ENCODE results near the gene PCAT7.
"Not testable (repeated sequence)": the region's sequence is repeated elsewhere in the genome, so short reads cannot be mapped to it uniquely, and the experiment has no call there.

Gene PCAT7

DNA sequence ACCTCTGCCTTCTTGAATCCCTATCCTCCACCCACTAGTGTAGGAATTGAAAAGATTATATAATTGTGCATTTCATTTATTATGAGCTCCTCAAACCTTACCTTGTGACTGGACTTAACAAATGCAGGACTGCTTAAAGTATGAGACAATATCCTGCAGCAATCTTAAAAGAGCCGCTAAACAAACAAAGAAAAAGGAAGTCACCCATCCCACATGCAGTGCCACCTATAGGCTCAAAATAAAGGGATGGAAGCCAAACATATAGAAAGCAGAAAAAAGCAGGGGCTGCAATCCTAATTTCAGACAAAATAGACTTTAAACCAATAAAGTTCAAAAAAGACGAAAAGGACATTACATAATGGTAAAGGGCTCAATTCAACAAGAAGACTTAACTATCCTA, 8.7 kb downstream of the PCAT7 start:
- no peak for DNase-seq (ENCODE audit: low read depth)

DNA sequence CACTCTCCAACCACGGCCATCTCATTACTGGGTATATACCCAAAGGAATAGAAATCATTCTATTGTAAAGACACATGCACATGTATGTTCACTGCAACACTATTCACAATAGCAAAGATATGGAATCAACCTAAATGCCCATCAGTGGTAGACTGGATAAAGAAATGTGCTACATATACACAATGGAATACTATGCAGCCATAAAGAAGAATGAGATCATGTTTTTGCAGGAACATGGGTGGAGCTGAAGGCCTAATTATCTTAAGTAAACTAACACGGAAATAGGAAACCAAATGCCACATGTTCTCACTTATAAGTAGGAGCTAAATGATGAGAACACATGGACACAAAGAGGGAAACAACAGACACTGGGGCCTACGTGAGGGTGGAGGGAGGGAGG, 9.4 kb downstream of the PCAT7 start:
- not testable (repeated sequence) for DNase-seq (ENCODE audit: low read depth)

- no peak for DNase-seq (ENCODE audit: low read depth)
Observed at GRCh38 chr9:94566550-94566949, 11.7 kb downstream of the PCAT7 start.

DNA sequence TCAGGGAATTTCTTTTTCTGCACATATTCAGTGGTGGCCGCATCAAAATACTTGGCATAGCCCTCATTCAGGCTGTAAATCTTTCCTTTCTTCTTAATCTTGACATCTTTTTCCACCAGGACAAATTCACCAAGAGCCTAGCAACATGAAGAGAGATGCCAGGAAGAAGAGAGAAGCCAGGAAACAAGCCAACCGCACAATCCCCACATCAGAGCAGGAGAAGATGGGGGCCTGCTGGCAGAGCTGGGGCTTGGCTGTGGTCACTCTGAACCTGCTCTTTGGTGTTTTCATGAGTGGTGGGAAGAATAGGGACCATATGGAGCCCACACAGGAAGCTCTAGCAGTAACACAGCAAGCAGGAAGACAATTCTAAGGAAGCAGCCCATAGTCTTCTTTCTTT, 12.4 kb downstream of the PCAT7 start:
- DNase-seq (ENCODE audit: low read depth) = no peak

- DNase-seq (ENCODE audit: low read depth) = no peak
Observed at GRCh38 chr9:94568250-94568889, 13.5 kb downstream of the PCAT7 start.

- DNase-seq (ENCODE audit: low read depth) = no peak
Observed at GRCh38 chr9:94568972-94569712, 14.3 kb downstream of the PCAT7 start.

GRCh38 chr9:94576131-94576530, 21.2 kb downstream of the PCAT7 start:
- DNase-seq (ENCODE audit: low read depth) = no peak

DNA sequence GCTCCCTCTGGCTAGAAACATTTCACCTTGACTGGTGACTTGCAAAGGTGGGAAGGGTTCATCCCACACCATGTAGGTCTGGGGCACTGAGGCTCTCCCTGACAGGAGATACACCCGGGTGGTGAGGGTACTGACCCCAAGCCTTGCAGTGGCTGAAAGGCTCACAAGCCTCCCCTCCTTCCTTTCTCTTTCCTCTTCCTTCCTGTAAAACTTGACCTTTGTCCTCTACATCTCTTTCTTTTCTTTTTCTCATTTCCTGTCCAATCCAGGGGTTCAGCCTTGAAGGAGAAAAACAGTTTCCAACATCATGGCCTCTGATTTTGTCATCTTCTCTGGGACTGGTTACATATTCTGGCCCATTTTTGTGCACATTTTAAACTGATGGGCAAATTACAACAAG, 22.2 kb downstream of the PCAT7 start:
- no peak for DNase-seq (ENCODE audit: low read depth)

- no peak for DNase-seq (ENCODE audit: low read depth)
Observed at GRCh38 chr9:94577571-94577970, 22.7 kb downstream of the PCAT7 start.

- no peak for DNase-seq (ENCODE audit: low read depth)
Observed at GRCh38 chr9:94581728-94582127, 26.8 kb downstream of the PCAT7 start.

DNA sequence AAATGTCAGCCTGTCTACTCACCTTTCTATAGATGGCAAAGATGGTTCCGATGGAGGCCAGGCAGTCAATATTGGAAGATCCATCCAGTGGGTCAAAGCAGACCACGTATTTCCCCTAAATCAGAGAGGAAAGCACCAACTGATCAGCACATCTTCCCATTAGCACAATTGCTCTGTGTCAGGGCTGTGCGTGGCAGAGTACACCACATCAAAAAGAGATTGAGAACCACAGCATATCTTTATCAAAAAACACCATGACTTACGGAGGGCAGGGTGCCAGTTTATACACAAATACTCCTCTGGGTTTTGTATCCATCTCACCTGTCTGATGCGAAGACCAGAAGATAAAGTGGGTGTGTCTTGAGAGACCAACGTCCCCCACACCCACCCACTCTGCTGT, 29.7 kb downstream of the PCAT7 start:
- DNase-seq (ENCODE audit: low read depth) = no peak

DNA sequence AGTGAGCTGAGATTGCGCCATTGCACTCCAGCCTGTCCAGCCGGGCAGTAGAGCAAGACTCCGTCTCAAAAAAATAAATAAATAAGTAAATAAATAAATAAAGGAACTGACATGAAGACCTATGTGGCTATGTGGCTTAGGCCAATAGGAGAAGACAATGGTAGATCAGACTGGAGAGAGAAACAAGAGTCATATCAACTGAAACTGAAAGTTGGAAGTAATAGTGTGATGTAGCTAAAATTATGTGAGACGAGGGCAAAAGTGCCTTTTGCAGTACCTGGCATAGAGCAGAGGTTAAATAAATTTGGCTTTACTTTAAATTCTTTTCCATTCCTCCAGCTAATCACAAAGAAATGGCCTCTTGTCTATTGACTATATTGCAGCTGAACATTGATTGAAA, 31.4 kb downstream of the PCAT7 start:
- no peak for DNase-seq (ENCODE audit: low read depth)

DNA sequence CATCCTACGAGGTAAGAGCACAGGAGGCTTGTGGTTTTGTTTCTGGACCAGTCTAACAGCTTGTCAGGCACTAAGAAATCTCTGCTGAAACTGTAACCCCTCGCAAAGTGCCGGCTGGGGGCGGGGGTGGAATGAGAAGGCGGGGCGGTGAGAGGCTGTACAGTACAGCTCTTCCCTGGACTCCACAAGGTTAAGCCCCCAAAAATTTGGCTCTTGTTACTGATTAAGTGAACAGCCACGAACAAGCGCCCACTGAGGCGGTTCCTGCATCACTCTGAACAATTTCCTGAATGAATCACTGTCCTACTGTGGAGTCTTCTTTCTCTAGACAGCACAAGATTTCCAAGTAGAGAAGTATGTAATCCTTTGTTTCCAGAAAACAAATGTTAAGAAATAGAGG, 31.9 kb downstream of the PCAT7 start:
- DNase-seq (ENCODE audit: low read depth) = no peak

DNA sequence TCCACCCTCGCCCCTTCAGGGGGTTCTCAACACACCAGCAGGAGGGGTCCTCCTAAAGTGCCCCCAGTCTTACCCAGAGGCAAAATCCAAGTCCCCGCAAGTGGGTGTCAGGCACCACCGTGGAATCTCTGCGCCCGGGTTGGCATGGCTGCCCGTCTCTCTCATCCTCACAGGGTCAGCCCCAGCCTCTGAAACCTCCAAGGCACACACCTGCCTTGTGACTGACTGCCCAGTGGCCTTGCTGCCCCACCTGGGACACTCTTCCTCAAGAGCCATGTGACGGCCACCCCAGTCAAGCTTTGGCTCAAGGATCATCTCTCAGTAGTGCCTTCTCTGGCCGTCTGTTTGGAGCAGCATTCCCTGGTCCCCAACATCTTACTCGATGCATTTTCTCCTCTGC, 33.8 kb downstream of the PCAT7 start:
- no peak for DNase-seq (ENCODE audit: low read depth)

DNA sequence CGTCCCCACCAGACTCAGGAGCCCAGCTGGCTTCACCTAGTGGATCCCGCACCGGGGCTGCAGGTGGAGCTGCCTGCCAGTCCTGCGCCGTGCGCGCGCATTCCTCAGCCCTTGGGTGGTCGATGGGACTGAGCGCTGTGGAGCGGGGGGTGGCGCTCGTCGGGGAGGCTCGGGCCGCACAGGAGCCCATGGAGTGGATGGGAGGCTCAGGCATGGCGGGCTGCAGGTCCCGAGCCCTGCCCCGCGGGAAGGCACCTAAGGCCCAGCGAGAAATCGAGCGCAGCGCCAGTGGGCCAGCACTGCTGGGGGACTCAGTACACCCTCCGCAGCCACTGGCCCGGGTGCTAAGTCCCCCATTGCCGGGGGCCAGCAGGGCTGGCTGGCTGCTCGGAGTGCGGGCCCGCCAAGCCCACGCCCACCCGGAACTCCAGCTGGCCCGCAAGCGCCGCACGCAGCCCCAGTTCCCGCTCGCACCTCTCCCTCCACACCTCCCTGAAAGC, 36.2 kb downstream of the PCAT7 start:
- DNase-seq (ENCODE audit: low read depth) = not testable (repeated sequence)

- DNase-seq (ENCODE audit: low read depth) = no peak
Observed at GRCh38 chr9:94591876-94592275, 37.0 kb downstream of the PCAT7 start.

DNA sequence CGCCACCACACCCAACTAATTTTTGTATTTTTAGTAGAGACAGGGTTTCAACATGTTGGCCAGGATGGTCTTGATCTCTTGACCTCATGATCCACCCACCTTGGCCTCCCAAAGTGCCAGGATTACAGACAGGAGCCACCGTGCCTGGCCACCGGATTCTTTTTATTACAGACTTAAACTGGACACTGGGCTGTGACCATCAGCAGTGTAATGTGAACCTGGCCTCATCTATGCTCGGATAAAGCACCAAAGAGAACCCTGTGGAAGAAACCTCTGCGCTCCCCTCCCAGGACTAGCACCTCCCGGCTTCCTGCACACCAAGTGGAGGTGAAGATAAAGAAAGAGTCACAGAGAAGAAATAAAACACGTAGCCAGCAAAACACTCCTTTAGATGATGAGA, 37.8 kb downstream of the PCAT7 start:
- DNase-seq (ENCODE audit: low read depth) = not testable (repeated sequence)

GRCh38 chr9:94593459-94594345, 38.8 kb downstream of the PCAT7 start, which contains the start of gene FBP2:
Gene FBP2 (minus strand): TSS chr9:94593824. CDS start chr9:94593726, 98 bp downstream.
- no peak for DNase-seq (ENCODE audit: low read depth)

- DNase-seq (ENCODE audit: low read depth) = no peak
Observed at GRCh38 chr9:94599102-94599501, 44.2 kb downstream of the PCAT7 start.

DNA sequence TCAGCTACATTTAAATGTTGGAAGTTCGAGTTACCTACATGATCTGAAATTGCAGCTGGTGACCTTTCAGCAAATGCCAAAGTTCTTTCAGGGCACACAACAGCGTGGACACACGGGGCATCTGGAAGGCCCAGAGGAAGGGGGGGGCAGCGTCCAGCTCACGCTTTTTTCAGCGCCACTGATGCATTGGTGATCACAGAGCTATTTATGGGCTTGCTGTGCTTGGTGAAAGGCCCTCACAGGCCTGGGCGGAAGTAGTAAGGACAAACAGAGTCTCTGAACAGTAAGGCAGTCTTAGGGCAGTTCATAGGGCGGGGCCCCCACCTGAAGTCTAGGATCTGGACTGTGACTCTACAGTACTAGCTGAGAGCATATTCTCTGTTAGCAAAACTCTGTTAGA, 45.4 kb downstream of the PCAT7 start:
- DNase-seq (ENCODE audit: low read depth) = no peak

DNA sequence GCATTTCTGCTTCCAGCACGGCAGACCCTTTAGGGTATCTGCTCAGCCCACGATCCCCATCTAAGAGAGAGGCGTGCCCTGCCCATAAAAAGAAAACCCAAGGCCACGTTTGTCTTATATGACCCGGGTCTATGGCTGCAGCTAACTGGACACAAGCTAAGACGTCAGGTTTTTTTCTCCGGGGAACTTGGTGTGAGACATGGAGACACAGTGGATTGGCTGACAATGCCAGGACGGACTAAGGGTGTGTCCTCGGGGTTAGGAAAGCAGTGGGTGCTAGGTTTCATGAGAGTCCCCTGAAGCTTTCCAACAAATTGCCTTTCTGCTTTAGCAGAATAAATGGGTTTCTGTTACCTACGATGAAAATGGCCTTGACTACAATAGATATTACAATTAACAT, 45.8 kb downstream of the PCAT7 start:
- no peak for DNase-seq (ENCODE audit: low read depth)

- no peak for DNase-seq (ENCODE audit: low read depth)
Observed at GRCh38 chr9:94602666-94603065, 47.8 kb downstream of the PCAT7 start.
